ENCODE measurements around the gene ADIPOR1.
"Not testable (repeated sequence)": the region's sequence is repeated elsewhere in the genome, so short reads cannot be mapped to it uniquely, and the experiment has no call there.

Gene ADIPOR1, protein sequence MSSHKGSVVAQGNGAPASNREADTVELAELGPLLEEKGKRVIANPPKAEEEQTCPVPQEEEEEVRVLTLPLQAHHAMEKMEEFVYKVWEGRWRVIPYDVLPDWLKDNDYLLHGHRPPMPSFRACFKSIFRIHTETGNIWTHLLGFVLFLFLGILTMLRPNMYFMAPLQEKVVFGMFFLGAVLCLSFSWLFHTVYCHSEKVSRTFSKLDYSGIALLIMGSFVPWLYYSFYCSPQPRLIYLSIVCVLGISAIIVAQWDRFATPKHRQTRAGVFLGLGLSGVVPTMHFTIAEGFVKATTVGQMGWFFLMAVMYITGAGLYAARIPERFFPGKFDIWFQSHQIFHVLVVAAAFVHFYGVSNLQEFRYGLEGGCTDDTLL

DNA sequence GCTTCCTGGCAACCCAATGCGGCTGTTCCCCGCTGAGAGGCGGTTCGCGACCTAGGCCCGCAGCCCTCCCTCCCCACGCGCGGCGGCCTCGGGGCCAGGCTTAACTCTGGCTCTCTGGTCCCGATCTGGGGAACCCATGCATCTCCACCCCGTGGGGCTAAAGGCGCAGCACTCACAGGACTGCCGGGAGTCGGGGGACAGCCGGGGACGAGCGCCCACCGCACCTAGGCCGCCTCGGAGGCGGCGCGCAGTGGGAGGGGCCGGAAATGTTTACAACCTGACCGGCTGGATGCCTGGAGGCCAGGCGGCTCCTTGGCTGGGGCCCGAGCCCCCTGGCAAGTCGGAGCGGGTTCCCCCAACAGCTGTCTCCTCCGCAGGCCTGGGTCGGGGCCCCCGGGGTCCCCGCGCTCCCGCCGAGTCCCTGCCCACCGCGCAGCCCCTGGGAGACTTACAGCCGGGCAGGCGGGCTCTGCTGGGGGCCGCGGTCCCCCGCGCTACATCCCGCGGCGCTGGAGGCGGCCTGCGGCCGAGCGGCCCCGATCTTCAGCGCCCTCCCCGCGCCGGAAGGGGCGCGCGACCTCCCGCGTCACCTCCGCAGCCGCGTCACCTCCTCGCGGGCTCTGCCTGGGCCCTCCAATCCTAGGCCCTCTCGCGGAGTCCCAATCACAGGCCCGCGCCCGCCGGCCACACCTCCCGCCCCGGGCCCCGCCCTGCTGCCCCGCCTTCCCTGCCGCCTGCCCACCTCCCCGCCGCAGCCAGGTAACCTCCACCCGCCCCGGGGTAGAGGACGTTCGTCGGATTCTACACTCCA, at the start of gene ADIPOR1:
TSS of gene ADIPOR1 (minus strand) at position 580 of the 811 bp plus-strand sequence. CDS start 7,242 bp downstream, outside the sequence.
- FAIRE-seq (peak; percentile 55), DNase-seq (ENCODE audit: insufficient read length, low spot score) (peak; percentile 99)

DNA sequence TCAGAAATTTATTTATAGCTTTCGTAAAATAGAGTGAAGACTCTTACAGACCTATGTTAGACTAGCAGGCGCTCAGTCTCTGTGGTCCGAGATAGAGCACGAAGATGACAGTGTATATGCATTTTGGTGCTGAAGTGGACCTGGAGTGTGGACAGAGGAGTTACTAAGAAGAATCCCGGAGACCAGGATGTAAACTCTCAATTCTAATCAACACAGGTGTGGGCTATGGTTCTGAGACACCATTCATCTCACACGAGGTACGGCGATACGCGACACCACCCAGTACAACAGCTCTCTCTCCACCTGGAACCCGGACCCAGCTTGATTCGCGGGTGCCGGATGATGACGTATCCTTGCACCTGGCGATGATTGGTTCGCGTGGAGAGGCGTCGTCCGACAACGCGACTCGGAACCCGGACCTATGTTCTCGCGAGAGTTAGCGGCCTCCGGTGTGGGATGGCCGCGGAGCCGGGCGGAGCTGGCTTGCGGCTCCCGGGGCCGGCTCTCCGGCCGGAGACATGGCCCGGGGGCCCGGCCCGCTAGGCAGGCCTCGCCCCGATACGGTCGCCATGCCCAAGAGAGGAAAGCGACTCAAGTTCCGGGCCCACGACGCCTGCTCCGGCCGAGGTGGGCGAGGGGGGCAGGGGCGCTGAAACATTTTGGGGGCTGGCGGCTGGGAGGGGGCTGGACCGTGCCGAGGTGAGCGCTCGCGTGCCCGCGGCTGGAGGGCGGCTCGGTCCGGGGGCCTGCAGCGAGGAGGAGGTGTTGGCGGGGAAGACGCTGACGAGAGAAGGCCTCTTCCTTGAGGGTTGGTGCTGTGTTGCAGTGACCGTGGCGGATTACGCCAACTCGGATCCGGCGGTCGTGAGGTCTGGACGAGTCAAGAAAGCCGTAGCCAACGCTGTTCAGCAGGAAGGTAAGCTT, 49.1 kb upstream of the ADIPOR1 start, which contains the start of gene TMEM183A:
TSS of gene TMEM183A (plus strand) at position 427 of the 924 bp plus-strand sequence. CDS start at position 519, 92 bp downstream.
- DNase-seq (ENCODE audit: insufficient read length, low spot score): peak; percentile 73
- FAIRE-seq: peak; percentile 99

DNA sequence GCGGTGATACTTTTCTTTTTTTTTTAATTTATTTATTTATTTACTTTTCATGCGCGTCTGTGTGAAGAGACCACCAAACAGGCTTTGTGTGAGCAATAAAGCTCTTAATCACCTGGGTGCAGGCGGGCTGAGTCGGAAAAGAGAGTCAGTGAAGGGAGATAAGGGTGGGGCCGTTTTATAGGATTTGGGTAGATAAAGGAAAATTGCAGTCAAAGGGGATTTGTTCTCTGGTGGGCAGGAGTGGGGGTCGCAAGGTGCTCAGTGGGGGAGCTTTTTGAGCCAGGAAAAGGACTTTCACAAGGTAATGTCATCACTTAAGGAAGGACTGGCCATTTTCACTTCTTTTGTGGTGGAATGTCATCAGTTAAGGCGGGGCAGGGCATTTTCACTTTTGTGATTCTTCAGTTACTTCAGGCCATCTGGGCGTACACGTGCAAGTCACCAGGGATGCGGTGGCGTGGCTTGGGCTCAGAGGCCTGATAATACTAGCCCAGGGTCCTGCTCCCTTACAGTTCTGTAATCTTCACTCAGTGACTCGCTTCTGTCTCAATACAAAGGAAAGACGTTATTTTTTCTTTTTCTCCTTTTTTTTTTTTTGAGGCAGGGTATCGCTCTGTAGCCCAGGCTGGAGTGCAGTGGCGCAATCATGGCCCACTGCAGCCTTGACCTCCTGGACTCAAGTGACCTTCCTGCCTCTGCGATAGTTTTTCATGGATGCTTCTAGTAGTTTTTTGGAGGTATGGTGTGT, 47.5 kb upstream of the ADIPOR1 start:
- FAIRE-seq; DNase-seq (ENCODE audit: insufficient read length, low spot score): not testable (repeated sequence)

DNA sequence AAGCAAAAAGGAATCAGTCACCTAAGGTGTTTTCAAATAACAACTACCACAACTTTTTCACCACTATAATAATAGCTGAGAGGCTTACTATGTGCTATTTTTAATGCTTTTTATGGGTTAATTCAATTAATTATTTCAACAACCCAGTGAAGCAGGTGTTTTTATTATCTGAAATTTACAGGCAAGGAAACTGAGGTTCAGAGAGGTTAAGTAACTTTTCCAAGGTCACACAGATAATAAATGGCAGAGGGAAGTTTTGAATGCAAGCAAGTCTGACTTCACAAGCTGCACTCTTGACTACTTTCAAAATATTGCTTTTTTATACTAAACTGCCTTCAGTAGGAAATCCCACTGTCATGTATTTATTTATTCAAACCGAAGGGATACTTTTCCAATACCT, 44.8 kb upstream of the ADIPOR1 start:
- FAIRE-seq (no peak), DNase-seq (ENCODE audit: insufficient read length, low spot score) (no peak)

DNA sequence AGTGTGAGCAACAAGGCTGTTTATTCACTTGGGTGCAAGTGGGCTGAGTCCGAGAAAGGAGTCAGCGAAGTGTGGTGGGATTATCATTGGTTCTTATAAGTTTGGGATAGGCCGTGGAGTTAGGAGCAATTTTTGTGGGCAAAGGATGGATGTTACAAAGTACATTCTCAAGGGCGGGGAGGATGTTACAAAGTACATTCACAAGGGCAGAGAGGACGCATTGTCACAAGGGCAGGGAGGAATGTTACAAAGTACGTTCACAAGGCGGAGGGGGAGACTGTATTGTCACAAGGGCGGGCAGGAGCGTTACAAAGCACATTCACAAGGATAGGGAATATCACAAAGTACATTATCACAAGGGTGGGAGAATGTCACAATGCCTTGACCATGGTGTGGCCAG, 43.9 kb upstream of the ADIPOR1 start:
- DNase-seq (ENCODE audit: insufficient read length, low spot score) (no peak), FAIRE-seq (no peak)

DNA sequence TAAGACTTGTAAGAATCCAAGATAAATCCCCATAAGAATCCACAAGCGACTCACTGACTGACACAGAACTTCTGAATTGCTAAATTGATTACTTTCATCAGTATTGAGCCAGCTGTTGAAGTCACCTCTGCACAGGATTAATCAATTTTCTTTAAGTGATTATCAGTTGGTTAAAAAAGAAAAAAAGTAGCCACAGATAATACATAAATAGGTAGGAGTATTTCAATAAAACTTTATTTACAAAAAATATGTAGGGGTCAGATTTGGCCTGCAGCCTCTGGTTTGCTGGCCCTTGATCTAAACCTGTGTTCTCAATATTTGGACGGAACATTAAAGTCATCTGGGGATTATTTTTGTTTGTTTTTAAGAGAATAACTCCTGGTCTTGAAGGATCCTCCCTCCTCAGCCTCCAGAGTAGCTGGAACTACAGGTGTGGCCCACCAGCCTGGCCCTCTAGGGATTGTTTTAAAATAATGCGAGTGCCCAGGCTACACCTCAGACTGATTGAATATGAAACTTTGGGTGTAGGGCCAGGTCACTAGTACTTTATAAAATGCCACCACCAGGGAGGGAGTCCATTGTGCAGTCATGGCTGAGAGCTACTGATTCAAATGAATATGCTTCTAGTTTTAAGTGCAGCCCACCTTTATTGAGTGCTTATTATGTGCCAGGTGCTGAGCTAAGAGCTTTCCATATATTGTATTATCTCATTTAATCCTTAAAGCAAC, 42.3 kb upstream of the ADIPOR1 start:
- DNase-seq (ENCODE audit: insufficient read length, low spot score) (no peak), FAIRE-seq (no peak)

DNA sequence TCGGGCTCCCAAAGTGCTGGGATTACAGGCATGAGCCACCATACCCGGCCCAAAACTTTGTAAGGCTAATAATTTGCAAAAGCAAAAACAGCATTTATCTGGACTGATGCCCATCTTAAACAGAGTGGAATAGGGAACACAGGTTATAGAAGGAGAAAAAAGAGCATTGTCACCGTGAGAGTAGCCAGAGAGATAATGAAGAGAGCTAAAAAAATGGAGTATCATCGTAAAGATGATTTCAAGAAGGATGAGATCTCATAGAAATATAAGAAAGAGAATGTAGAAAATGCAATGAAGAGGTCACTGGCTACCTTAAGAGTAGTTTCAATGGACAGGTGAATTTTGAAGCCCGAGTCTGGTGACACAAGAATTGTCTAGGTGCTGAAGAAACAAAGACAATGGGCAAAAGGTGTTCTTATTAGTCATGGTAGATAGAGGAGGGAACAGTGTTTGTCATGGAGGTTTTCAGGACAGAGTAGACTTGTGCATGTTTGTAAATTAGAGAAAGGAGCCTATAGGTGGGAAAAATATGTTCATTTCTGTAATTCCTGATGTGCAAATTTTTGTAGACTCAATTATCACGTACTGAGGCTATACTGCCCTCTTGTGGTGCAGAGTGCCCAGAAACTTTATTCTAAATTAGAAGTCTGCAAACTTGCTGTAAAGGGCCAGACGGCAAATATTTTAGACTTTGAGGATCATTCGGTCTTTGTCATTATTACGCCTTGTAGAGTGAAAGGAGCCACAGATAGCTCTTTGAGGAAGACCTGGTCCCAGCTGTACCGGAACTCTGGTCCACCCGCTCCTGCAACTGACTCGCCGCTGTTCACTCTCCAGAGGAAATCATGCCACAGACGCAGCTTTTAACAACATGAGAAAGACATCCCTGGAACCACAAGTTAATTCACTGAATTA, 41.0 kb upstream of the ADIPOR1 start:
- DNase-seq (ENCODE audit: insufficient read length, low spot score): peak; percentile 17
- FAIRE-seq: peak; percentile 74

DNA sequence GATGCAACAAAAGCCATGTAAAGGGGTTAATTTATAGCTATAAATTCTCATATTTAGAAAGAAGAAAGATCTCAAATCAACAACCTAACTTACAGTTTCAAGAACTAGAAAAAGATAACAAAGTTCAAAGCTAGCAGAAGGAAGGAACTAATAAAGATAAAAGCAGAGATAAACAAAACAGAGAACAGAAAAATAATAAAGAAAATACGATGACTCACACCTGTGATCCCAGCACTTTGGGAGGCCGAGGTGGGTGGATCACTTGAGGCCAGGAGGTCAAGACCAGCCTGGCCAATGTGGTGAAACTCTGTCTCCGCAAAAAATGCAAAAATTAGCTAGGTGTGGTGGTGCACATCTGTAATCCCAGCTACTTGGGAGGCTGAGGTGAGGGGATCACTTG, 36.6 kb upstream of the ADIPOR1 start:
- no peak for FAIRE-seq
- DNase-seq (ENCODE audit: insufficient read length, low spot score): no peak

DNA sequence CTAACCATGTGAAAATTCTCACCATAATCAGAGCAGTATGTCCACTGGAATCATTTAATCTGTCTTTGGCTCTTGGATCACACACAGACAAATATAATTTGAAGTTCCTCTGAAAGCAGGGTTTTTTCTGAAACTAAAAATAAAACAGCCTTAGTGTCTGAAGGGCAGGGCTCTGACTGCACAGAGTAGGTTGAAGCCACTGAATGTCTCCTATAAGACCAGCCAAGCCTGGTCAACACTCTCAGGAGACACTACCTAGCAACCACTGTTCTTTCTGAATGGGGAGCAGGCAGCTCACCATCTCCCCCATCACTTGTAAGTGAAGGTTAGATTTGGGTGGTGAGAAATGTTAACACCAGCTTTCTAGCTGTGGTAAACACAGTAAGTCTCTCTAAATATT, 33.0 kb upstream of the ADIPOR1 start:
- FAIRE-seq (no peak), DNase-seq (ENCODE audit: insufficient read length, low spot score) (no peak)

DNA sequence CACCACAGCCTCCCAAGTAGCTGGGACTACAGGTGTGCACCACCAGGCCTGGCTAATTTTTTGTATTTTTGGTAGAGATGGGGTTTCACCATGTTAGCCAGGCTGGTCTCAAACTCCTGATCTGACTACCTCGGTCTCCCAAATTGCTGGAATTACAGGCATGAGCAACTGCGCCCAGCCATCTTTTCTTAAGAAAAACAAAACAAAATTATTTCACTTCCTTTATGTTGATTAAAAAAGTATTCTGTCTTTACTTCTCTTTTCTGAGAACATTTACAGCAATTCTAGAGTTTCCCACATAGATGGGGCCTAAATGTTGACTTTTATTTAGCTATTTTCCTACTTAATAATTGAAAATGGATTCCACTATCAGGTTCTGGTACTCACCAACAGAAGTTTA, 31.8 kb upstream of the ADIPOR1 start:
- FAIRE-seq (no peak), DNase-seq (ENCODE audit: insufficient read length, low spot score) (no peak)

DNA sequence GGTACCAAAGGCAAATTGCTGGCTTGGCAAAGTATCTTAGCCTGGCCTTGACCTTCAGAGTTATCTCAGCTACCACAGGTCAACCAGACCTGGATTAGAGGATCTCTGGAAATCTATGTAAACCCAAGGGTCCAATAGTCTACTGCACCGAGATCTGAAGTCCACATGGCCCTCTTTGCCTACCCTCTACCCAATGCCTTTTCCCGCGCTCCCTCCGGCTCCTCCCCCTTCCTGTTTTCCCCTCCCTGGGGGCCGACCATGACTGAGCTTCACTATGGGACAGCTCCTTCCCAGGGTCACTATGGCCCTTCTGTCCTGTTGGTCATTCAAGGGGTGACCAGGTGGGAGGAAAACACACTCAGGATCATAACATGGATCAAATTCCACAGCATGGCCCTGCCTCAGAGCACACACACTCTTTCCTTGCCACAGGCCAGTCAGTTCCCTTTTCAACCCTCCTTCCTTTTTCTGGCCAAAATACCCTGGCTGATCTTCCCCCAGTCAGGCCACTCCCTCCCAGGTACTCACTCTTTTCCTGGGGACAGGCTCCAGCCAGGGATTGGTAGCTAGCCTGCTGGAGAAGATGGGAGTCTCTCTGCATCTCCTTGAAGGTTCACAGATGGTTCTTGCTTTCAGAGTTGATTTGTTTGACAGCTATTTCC, 29.9 kb upstream of the ADIPOR1 start:
- DNase-seq (ENCODE audit: insufficient read length, low spot score) (no peak), FAIRE-seq (no peak)

DNA sequence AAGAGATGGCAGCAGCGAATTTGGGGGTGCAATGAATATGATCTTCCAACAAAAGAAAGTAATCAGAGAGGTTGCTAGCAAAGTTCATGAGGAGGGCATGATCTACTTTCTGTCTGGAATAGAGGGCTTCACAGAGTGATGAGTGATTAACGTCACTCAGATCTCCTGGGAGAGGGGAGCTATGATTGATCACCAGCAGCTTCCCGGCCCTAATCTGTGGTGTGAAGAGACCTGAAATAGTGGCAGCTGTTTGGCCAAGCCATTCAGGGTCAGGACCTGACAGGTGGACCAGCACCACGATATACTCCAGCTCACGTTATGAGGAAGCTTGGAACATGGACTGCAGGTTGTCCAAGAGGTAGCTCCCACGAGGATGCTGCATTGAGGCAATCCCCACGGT, 29.1 kb upstream of the ADIPOR1 start:
- FAIRE-seq: no peak

DNA sequence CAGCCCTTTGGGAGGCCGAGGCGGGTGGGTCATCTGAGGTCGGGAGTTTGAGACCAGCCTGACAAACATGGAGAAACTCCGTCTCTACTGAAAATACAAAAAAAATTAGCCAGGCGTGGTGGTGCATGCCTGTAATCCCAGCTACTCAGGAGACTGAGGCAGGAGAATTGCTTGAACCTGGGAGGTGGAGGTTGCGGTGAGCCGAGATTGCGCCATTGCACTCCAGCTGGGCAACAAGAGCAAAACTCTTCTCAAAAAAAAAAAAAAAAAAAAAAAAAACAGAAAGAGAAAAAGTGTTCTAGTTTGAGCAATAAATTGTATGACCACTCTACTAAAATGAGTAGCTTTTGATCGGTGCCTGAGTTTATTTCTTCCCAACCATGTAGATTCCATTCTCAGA, 28.0 kb upstream of the ADIPOR1 start:
- DNase-seq (ENCODE audit: insufficient read length, low spot score); FAIRE-seq: not testable (repeated sequence)

More for the DNA sequence above, 29.1 kb upstream of the ADIPOR1 start:
- DNase-seq (ENCODE audit: insufficient read length, low spot score): no peak

DNA sequence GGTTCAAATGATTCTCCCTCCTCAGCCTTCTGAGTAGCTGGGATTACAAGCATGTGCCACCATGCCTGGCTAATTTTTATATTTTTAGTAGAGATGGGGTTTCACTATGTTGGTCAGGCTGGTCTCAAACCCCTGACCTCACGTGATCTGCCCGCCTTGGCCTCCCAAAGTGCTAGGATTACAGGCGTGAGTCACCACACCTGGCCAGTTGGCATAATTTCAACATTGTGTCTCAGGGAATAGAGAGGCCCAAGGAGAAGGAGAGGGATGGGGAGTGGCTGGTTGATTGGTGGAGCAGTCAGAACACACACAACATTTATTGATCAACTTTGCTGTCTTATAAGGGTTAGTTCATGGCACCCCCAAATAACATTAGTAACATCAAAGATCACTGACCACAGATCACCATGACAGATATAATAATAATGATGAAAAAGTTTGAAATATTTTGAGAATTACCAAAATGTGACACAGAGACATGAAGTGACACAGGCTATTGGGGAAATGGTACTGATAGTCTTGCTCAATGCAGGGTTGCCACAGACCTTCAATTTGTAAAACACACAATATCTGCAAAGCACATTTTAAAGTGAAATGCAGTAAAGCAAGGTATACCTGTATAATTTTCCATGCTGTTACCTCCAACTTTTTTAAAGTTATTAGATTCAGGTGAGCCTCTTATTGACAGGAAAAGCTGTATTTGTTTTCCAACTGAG, 24.8 kb upstream of the ADIPOR1 start:
- DNase-seq (ENCODE audit: insufficient read length, low spot score): no peak
- FAIRE-seq: no peak

DNA sequence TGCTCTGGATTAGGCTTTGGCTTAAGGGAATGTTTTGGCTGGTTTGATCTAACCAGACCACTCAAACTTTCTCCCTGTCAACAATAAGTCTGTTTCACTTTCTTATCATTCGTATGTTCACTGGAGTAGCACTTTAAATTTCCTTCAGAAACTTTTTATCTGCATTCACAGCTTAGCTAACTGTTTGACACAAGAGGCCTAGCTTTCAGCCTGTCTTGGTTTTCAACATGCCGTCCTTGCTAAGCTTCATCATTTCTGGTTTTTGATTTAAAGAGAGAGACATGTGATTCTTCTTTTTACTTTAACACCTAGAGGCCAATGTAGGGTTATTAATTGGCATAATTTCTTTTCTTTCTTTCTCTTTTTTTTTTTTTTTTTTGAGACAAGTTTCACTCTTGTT, 23.8 kb upstream of the ADIPOR1 start:
- FAIRE-seq (no peak), DNase-seq (ENCODE audit: insufficient read length, low spot score) (no peak)

DNA sequence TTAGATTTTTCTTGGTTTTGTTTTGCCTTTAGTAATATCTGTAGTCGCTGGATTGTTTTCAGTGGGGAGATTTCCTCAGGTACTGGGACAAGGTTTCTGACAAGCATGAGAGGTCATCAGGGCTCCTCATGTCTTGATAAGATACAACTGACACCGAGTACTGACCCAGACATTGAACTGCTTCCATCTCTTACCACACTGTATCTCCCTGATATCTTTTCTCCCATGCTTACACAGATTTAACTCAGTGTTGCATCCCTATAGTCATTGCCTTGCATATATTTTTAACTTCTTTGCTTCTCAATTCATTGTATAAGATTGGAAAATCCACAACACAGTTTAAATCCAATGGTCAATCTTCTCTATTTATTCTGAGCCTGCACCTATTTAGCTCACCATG, 21.3 kb upstream of the ADIPOR1 start:
- FAIRE-seq (no peak), DNase-seq (ENCODE audit: insufficient read length, low spot score) (no peak)

DNA sequence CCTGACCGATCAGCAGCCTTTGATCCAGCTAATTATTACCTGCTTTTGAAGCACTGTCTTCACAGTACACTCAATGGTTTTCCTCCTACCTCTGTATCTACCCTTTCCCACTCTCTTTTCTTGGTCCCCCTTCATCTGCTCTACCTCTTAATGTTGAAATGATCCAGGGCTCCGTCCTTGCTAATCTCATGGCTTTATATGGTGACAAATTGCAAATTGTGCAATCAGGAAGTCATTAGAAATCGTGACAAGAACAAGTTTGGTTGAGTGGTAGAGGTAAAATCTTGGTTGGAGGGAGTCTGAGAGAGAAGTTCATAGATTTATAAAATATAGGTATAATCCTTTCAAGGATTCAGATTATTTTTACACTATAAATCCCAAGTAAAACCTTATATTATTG, 18.5 kb upstream of the ADIPOR1 start:
- DNase-seq (ENCODE audit: insufficient read length, low spot score): no peak
- FAIRE-seq: no peak

All from GM19239 (cell line).